ENCODE results near the gene DPEP2.
"Not testable (repeated sequence)": the region's sequence is repeated elsewhere in the genome, so short reads cannot be mapped to it uniquely, and the experiment has no call there.

DPEP2 gene

GRCh38 chr16:67998779-67999688, at the start of gene DPEP2:
TSS of gene DPEP2 (minus strand) at chr16:67999484. CDS start at chr16:67993212, 6,272 bp downstream.
- not testable (repeated sequence) for DNase-seq (ENCODE audit: low read depth)

- DNase-seq (ENCODE audit: low read depth) = no peak
Measured at GRCh38 chr16:68047987-68048386, 48.7 kb upstream of the DPEP2 start.

- DNase-seq (ENCODE audit: low read depth) = peak; percentile 27
Measured at GRCh38 chr16:68046106-68046505, 46.8 kb upstream of the DPEP2 start.

- no peak for DNase-seq (ENCODE audit: low read depth)
Measured at GRCh38 chr16:68041783-68042182, 42.5 kb upstream of the DPEP2 start.

- peak; percentile 24 for DNase-seq (ENCODE audit: low read depth)
Measured at GRCh38 chr16:68040506-68041288, 41.4 kb upstream of the DPEP2 start.

GRCh38 chr16:68037841-68038597, 38.7 kb upstream of the DPEP2 start:
- no peak for DNase-seq (ENCODE audit: low read depth)

GRCh38 chr16:68035227-68035626, 35.9 kb upstream of the DPEP2 start:
- no peak for DNase-seq (ENCODE audit: low read depth)

- DNase-seq (ENCODE audit: low read depth) = no peak
Measured at GRCh38 chr16:68033101-68033500, 33.8 kb upstream of the DPEP2 start.

- DNase-seq (ENCODE audit: low read depth) = no peak
Measured at GRCh38 chr16:68031951-68032350, 32.7 kb upstream of the DPEP2 start.

GRCh38 chr16:68030108-68030507, 30.8 kb upstream of the DPEP2 start:
- not testable (repeated sequence) for DNase-seq (ENCODE audit: low read depth)

GRCh38 chr16:68028996-68029395, 29.7 kb upstream of the DPEP2 start:
- DNase-seq (ENCODE audit: low read depth) = no peak

GRCh38 chr16:68022728-68023537, 23.6 kb upstream of the DPEP2 start, which contains the start of the genes DDX28 and DUS2:
TSS of gene DDX28 (minus strand) at chr16:68023232. CDS start at chr16:68023202, 30 bp downstream.
TSS of gene DUS2 (plus strand) at chr16:68023284. CDS start at chr16:68038024, 14,740 bp downstream.
- peak; percentile 63 for DNase-seq (ENCODE audit: low read depth)

GRCh38 chr16:68022278-68022727, 23.0 kb upstream of the DPEP2 start:
- no peak for DNase-seq (ENCODE audit: low read depth)

GRCh38 chr16:68021490-68021889, 22.2 kb upstream of the DPEP2 start:
- DNase-seq (ENCODE audit: low read depth) = no peak

- DNase-seq (ENCODE audit: low read depth) = no peak
Measured at GRCh38 chr16:68019167-68019680, 19.9 kb upstream of the DPEP2 start.

- DNase-seq (ENCODE audit: low read depth) = no peak
Measured at GRCh38 chr16:68015681-68016080, 16.4 kb upstream of the DPEP2 start, which contains the start of gene DPEP2NB. TSS of gene DPEP2NB (minus strand) at chr16:68015911. CDS start at chr16:68015770, 141 bp downstream.

- DNase-seq (ENCODE audit: low read depth) = no peak
Measured at GRCh38 chr16:68013440-68013839, 14.2 kb upstream of the DPEP2 start.

GRCh38 chr16:68009872-68010271, 10.6 kb upstream of the DPEP2 start:
- not testable (repeated sequence) for DNase-seq (ENCODE audit: low read depth)

GRCh38 chr16:68009157-68009735, 10.0 kb upstream of the DPEP2 start:
- DNase-seq (ENCODE audit: low read depth) = no peak

- no peak for DNase-seq (ENCODE audit: low read depth)
Measured at GRCh38 chr16:68005786-68006286, 6.6 kb upstream of the DPEP2 start.

Data from fibroblast of the conjunctiva (primary cell).